Astrocyte (in vitro differentiated cells and primary cell): ENCODE data around the gene TMTC1. TPM values are rescaled to one million over a fixed set of nuclear protein-coding genes. Genes with fewer than 3 reads are reported as not detected.

ENCODE experiments used
- DNase-seq: peaks from one replicate; pipeline ENCODE4 v3.0.0-alpha.2; 2010; ENCODE audit warnings: low read depth
- FAIRE-seq: peaks from 2 replicates; lab custom pipeline; 2011; peaks lifted over from hg19 to GRCh38; lab: Jason Lieb, UNC
- H2AFZ ChIP-seq: 2 replicates; pipeline ENCODE4 v1.6.0; 2012; ENCODE audit warnings: low read depth, low read length, inconsistent platforms
- H3K27ac ChIP-seq: 2 replicates; pipeline ENCODE4 v1.5.1; 2011; ENCODE audit warnings: low read depth, low read length, inconsistent platforms
- H3K27me3 ChIP-seq: 2 replicates; pipeline ENCODE4 v1.6.0; 2011; ENCODE audit warnings: low read length, inconsistent platforms; ENCODE audit not compliant: insufficient read depth
- H3K36me3 ChIP-seq: 2 replicates; pipeline ENCODE4 v1.5.1; 2011; ENCODE audit warnings: low read length, inconsistent platforms; ENCODE audit not compliant: insufficient read depth
- H3K4me1 ChIP-seq: 2 replicates; pipeline ENCODE4 v1.5.1; 2011; ENCODE audit warnings: low read length, inconsistent platforms; ENCODE audit not compliant: insufficient read depth
- H3K4me2 ChIP-seq: 2 replicates; pipeline ENCODE4 v1.6.0; 2012; ENCODE audit warnings: low read length, inconsistent platforms
- H3K4me3 ChIP-seq: 2 replicates; pipeline ENCODE4 v1.5.1; 2011; ENCODE audit warnings: low read depth, mild to moderate bottlenecking, low read length, inconsistent platforms; ENCODE audit not compliant: insufficient read depth
- H3K79me2 ChIP-seq: 2 replicates; pipeline ENCODE4 v1.6.0; 2012; ENCODE audit warnings: mild to moderate bottlenecking, low read length, inconsistent platforms; ENCODE audit not compliant: insufficient read depth
- H3K9ac ChIP-seq: 2 replicates; pipeline ENCODE4 v1.6.0; 2012; ENCODE audit warnings: mild to moderate bottlenecking, low read length, inconsistent platforms
- H3K9me3 ChIP-seq: 2 replicates; pipeline ENCODE4 v1.5.1; 2012; ENCODE audit warnings: low read depth, mild to moderate bottlenecking, low read length, inconsistent platforms; ENCODE audit not compliant: insufficient read depth
- H4K20me1 ChIP-seq: 2 replicates; pipeline ENCODE4 v1.6.0; 2012; ENCODE audit warnings: low read length, inconsistent platforms; ENCODE audit not compliant: insufficient read depth
- H3K27ac Mint-ChIP-seq: one replicate; pipeline ENCODE4 v1.8.0; 2021; ENCODE audit warnings: mild to moderate bottlenecking, mixed read lengths; ENCODE audit not compliant: unreplicated experiment
- H3K27me3 Mint-ChIP-seq: one replicate; pipeline ENCODE4 v1.8.0; 2021; ENCODE audit warnings: low read depth, mixed read lengths; ENCODE audit not compliant: unreplicated experiment
- H3K36me3 Mint-ChIP-seq: one replicate; pipeline ENCODE4 v1.8.0; 2021; ENCODE audit warnings: low read depth, mixed read lengths; ENCODE audit not compliant: unreplicated experiment
- H3K4me1 Mint-ChIP-seq: one replicate; pipeline ENCODE4 v1.8.0; 2021; ENCODE audit warnings: low read depth, mixed read lengths; ENCODE audit not compliant: unreplicated experiment
- H3K4me3 Mint-ChIP-seq: one replicate; pipeline ENCODE4 v1.8.0; 2021; ENCODE audit warnings: mild to moderate bottlenecking, moderate library complexity, mixed read lengths; ENCODE audit not compliant: unreplicated experiment
- H3K9me3 Mint-ChIP-seq: one replicate; pipeline ENCODE4 v1.8.0; 2021; ENCODE audit warnings: mild to moderate bottlenecking, mixed read lengths; ENCODE audit not compliant: unreplicated experiment
- CTCF ChIP-seq: IDR thresholded peaks from 2 replicates; pipeline ENCODE4 v1.5.1; 2011; ENCODE audit warnings: low read depth, mild to moderate bottlenecking, inconsistent platforms, low read length, moderate library complexity; ENCODE audit not compliant: insufficient read depth
- EZH2 ChIP-seq: IDR thresholded peaks from 2 replicates; pipeline ENCODE4 v1.6.1; 2012; ENCODE audit warnings: mild to moderate bottlenecking, low read length, inconsistent platforms; ENCODE audit not compliant: insufficient read depth
- total RNA-seq: library from RNA; stranded (reverse); gene quantifications from 2 replicates; pipeline ENCODE4 v1.2.1, GENCODE V29; 2021

TMTC1 gene
- total RNA-seq, 1 donor from 2014 or later, result 4.7 TPM

- H3K27me3 Mint-ChIP-seq, result no peaks in the 10 kb centered on the region
- H3K4me1 Mint-ChIP-seq, result peaks cover 14% of the 10 kb centered on the region
- no peaks in the 10 kb centered on the region for H3K9me3 Mint-ChIP-seq
- H3K9ac ChIP-seq, result no peak overlapping the region
- H3K4me2 ChIP-seq, result no peak overlapping the region
- H3K27ac Mint-ChIP-seq, result no peak overlapping the region
- H4K20me1 ChIP-seq, result no peaks in the 10 kb centered on the region
- H3K27ac ChIP-seq, result no peak overlapping the region
- no peaks in the 10 kb centered on the region for H3K27me3 ChIP-seq
- no peak overlapping the region for H3K4me3 ChIP-seq
- DNase-seq (no peak), FAIRE-seq (no peak)
- TF ChIP-seq EZH2, result no peak
- TF ChIP-seq CTCF, result no peak
- no peaks in the 10 kb centered on the region for H3K79me2 ChIP-seq
- H3K36me3 ChIP-seq, result no peaks in the 10 kb centered on the region
- H3K4me3 Mint-ChIP-seq, result no peak overlapping the region
- no peaks in the 10 kb centered on the region for H3K9me3 ChIP-seq
- no peak overlapping the region for H2AFZ ChIP-seq
- no peaks in the 10 kb centered on the region for H3K36me3 Mint-ChIP-seq
- peaks cover 10% of the 10 kb centered on the region for H3K4me1 ChIP-seq
These were observed 55.7 kb downstream of the TMTC1 start for GRCh38 chr12:29728030-29728429.

GRCh38 chr12:29726741-29727348, 56.9 kb downstream of the TMTC1 start:
- H3K4me2 ChIP-seq, result no peak overlapping the region
- Mint-ChIP-seq H3K27ac (no peak overlapping the region), H3K27me3 (no peaks in the 10 kb centered on the region), H3K36me3 (no peaks in the 10 kb centered on the region), H3K9me3 (no peaks in the 10 kb centered on the region), H3K4me3 (no peak overlapping the region), H3K4me1 (peaks cover 8% of the 10 kb centered on the region)
- H3K4me3 ChIP-seq, result no peak overlapping the region
- no peaks in the 10 kb centered on the region for H3K27me3 ChIP-seq
- no peaks in the 10 kb centered on the region for H3K79me2 ChIP-seq
- H3K9ac ChIP-seq, result no peak overlapping the region
- TF ChIP-seq EZH2 (no peak), CTCF (no peak)
- peaks cover 5% of the 10 kb centered on the region for H3K4me1 ChIP-seq
- no peak for FAIRE-seq
- H4K20me1 ChIP-seq, result no peaks in the 10 kb centered on the region
- DNase-seq, result no peak
- no peaks in the 10 kb centered on the region for H3K9me3 ChIP-seq
- no peak overlapping the region for H3K27ac ChIP-seq
- no peak overlapping the region for H2AFZ ChIP-seq
- H3K36me3 ChIP-seq, result no peaks in the 10 kb centered on the region

GRCh38 chr12:29726321-29726692, 57.4 kb downstream of the TMTC1 start:
- Mint-ChIP-seq H3K9me3 (no peaks in the 10 kb centered on the region), H3K36me3 (no peaks in the 10 kb centered on the region), H3K4me1 (peaks cover 8% of the 10 kb centered on the region), H3K27ac (no peak overlapping the region), H3K4me3 (no peak overlapping the region), H3K27me3 (no peaks in the 10 kb centered on the region)
- no peaks in the 10 kb centered on the region for H3K36me3 ChIP-seq
- H3K4me3 ChIP-seq, result no peak overlapping the region
- H3K27ac ChIP-seq, result no peak overlapping the region
- no peaks in the 10 kb centered on the region for H4K20me1 ChIP-seq
- peak overlapping the region; percentile 58 for H3K4me2 ChIP-seq
- peaks cover 5% of the 10 kb centered on the region for H3K4me1 ChIP-seq
- FAIRE-seq, result no peak
- H3K27me3 ChIP-seq, result no peaks in the 10 kb centered on the region
- no peak overlapping the region for H3K9ac ChIP-seq
- no peaks in the 10 kb centered on the region for H3K79me2 ChIP-seq
- peak; percentile 42 for DNase-seq
- no peaks in the 10 kb centered on the region for H3K9me3 ChIP-seq
- TF ChIP-seq EZH2, result no peak
- TF ChIP-seq CTCF, result no peak
- peak overlapping the region; percentile 29 for H2AFZ ChIP-seq
